Psoas muscle (tissue), 8 donors: ENCODE data around the gene LIN7C. TPM values are rescaled to one million over a fixed set of nuclear protein-coding genes. Genes with fewer than 3 reads are reported as not detected.

Experiments used
- ATAC-seq, 4 donors: fragments of 200-7000 bp; cut with Tn5 transposase; one replicate each; pipeline ENCODE4 v1.9.1; 2020; ENCODE audit warnings: moderate library complexity in 3 of 4, mild to moderate bottlenecking in 2 of 4
- DNase-seq, 2 donors: peaks; one replicate each; pipeline ENCODE4 v3.0.0-alpha.2; 2020
- H3K27ac ChIP-seq: fragments of 200-600 bp; one replicate; pipeline ENCODE4 v1.8.0; 2022
- H3K27me3 ChIP-seq, 3 donors: fragments of 200-600 bp in 1 of 3; one replicate each; pipeline versions ENCODE4 v1.6.1 to v1.8.0; 2013 to 2022; ENCODE audit warnings: low read length in 2 of 3, mild to moderate bottlenecking in 2 of 3, moderate library complexity in 1 of 3; ENCODE audit not compliant: insufficient read depth in 3 of 3
- H3K36me3 ChIP-seq, 2 donors: fragments of 200-600 bp in 1 of 2; one replicate each; pipeline versions ENCODE4 v1.6.1 to v1.8.0; 2013 to 2022; ENCODE audit warnings: low read depth in 1 of 2, mild to moderate bottlenecking in 1 of 2, moderate library complexity in 1 of 2; ENCODE audit not compliant: insufficient read depth in 1 of 2
- H3K4me1 ChIP-seq: fragments of 200-600 bp; one replicate; pipeline ENCODE4 v1.8.0; 2022
- H3K4me3 ChIP-seq: fragments of 200-600 bp; one replicate; pipeline ENCODE4 v1.8.0; 2022; ENCODE audit warnings: mild to moderate bottlenecking
- H3K9me3 ChIP-seq: fragments of 200-600 bp; one replicate; pipeline ENCODE4 v1.8.0; 2022
- CTCF ChIP-seq: fragments of 200-600 bp; IDR thresholded peaks from one replicate; pipeline ENCODE4 v1.8.0; 2022; ENCODE audit warnings: antibody characterized with exemption
- WGBS, 3 donors: extraction: QIAGEN DNeasy Blood & Tissue Kit; methylation state at CpG; one replicate each; pipeline versions ENCODE4 v1.1.6 to v1.1.7; 2013; 5-methylcytosine and 5-hydroxymethylcytosine counted together
- intact Hi-C, 2 donors: fragments of 100-400 bp; cut with DNase I; formaldehyde crosslinking; loops; one replicate each; pipeline versions ENCODE4 v1.11.0 to v1.14.2; 2022
- polyA plus RNA-seq, 3 donors: library from polyadenylated mRNA; stranded (reverse); fragments of 200-250 nt; gene quantifications; one replicate each; pipeline ENCODE4 v1.2.3, GENCODE V29; 2013
- total RNA-seq, 4 donors: library from RNA; stranded (reverse); fragmentation: NEBNext Ultra II Directional in 2 of 4; extraction: Animal tissue kit (Norgen Biotek cat#: 25700) in 2 of 4; gene quantifications; one replicate each; pipeline versions ENCODE4 v1.2.1 to v1.2.4, GENCODE V29; 2021 to 2023
- donor health status: healthy with polysubstance abuse.
- donor health status: DM: no; HTN: no; CAD: no; lungs with moderate emphysema.
- donor health status: Bipolar disorder and iron deficiency.
- donor health status: healthy.
- donor health status: DM: yes; HTN: yes; CAD: no.
- donor health status: DM: no; HTN: no; CAD: no.
- donor health status: DM: no; HTN: no; CAD: no.
- donor health status: DM: yes; HTN: yes; CAD: no.

The LIN7C gene
- total and polyA plus RNA-seq, 7 donors, result 4.2 to 18.9 (median 13.1) TPM

- H3K4me3 ChIP-seq, result peak within 1 kb of the TSS; percentile 88
- no peak for TF ChIP-seq CTCF
- peak within 1 kb of the TSS; percentile 82 for H3K27ac ChIP-seq
- WGBS, 3 donors, result 0% methylated on average over 44 to 57 of the region's 57 CpGs
- H3K4me1 ChIP-seq, result peaks cover 31% of the 10 kb centered on the region
- no peaks in the 10 kb centered on the region for H3K9me3 ChIP-seq
- intact Hi-C loops, result loop anchor here (2.0 to 10.0 kb wide), 3 partner anchors 34 to 110 kb away; partner anchors contain the start of genes CCDC34 (in 2 of the 2) and LIN7C (in 1 of the 2)
- ATAC-seq, result peak; percentile 94 to 97 (median 95)
- no peaks in the 10 kb centered on the region for H3K27me3 ChIP-seq
- no peaks in the 10 kb centered on the region for H3K36me3 ChIP-seq
- DNase-seq, result peak; percentile 91 to 93
Measured at GRCh38 chr11:27472398-27473016, 34.1 kb downstream of the LIN7C start, which contains the start of gene LGR4. Gene LGR4, minus strand, starts transcription at chr11:27472790. Its CDS starts 488 bp downstream, at chr11:27472302.

GRCh38 chr11:27471589-27472397 lies 34.8 kb downstream of the LIN7C start:
- no peak for TF ChIP-seq CTCF
- ATAC-seq, result peak; percentile 25 to 55 (median 34)
- peak overlapping the region; percentile 82 for H3K27ac ChIP-seq
- intact Hi-C loops, result loop anchor here (2.0 to 10.0 kb wide), 3 partner anchors 35 to 109 kb away; partner anchors contain the start of genes CCDC34 (in 2 of the 2) and LIN7C (in 1 of the 2)
- peak overlapping the region; percentile 88 for H3K4me3 ChIP-seq
- H3K36me3 ChIP-seq, result no peaks in the 10 kb centered on the region
- 1% methylated on average over 40 to 79 of the region's 79 CpGs for WGBS, 3 donors
- no peaks in the 10 kb centered on the region for H3K9me3 ChIP-seq
- peak; percentile 32 to 55 for DNase-seq
- H3K4me1 ChIP-seq, result peaks cover 31% of the 10 kb centered on the region
- no peaks in the 10 kb centered on the region for H3K27me3 ChIP-seq

- TF ChIP-seq CTCF, result no peak
- ATAC-seq (no peak), DNase-seq (no peak)
- no peaks in the 10 kb centered on the region for H3K27me3 ChIP-seq
- H3K4me1 ChIP-seq, result peaks cover 31% of the 10 kb centered on the region
- H3K9me3 ChIP-seq, result no peaks in the 10 kb centered on the region
- H3K4me3 ChIP-seq, result peak overlapping the region; percentile 88
- H3K27ac ChIP-seq, result peak overlapping the region; percentile 82
- intact Hi-C loops, result loop anchor here (5.0 to 10.0 kb wide), 2 partner anchors 106 to 109 kb away; partner anchors contain the start of gene CCDC34 (in 2 of the 2)
- no peaks in the 10 kb centered on the region for H3K36me3 ChIP-seq
- WGBS, 3 donors, result 31 to 41% (median 32%) methylated on average over 21 of the region's 21 CpGs
Measured at GRCh38 chr11:27470826-27471588, 35.6 kb downstream of the LIN7C start.

DNA sequence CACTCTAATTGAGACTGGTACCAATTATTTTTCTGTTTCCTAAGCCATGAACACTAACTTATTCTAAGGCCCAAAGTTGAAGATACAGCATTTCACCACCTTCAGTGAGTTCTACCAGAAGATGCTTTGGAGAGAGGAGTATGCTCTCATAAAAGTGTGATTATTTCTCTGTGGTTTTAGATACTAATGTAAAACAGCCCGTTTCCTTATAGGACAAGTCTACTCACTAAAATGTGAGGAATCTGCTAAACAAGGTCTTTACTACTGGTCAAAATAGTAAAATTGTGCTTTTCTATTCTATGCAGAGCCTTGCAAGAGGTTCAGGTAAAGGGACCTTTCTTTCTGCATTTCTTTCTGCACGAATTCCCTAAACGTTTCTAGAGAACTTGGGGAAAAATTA lies 36.4 kb downstream of the LIN7C start:
- H3K27ac ChIP-seq, result no peak overlapping the region

More for the DNA sequence above, 36.4 kb downstream of the LIN7C start:
- intact Hi-C loops, result loop anchor here (5.0 to 10.0 kb wide), 2 partner anchors 105 to 108 kb away; partner anchors contain the start of gene CCDC34 (in 2 of the 2)
- H3K27me3 ChIP-seq, result no peaks in the 10 kb centered on the region
- H3K4me1 ChIP-seq, result peaks cover 37% of the 10 kb centered on the region
- DNase-seq (no peak), ATAC-seq (no peak)
- H3K9me3 ChIP-seq, result no peaks in the 10 kb centered on the region
- H3K36me3 ChIP-seq, result no peaks in the 10 kb centered on the region
- no peak for TF ChIP-seq CTCF
- H3K4me3 ChIP-seq, result peak overlapping the region; percentile 88
- WGBS, 3 donors, result 78 to 89% (median 83%) methylated on average over 3 of the region's 3 CpGs
